Measurements from ENCODE around the gene RANBP17.
"Not testable (repeated sequence)": the region's sequence is repeated elsewhere in the genome, so short reads cannot be mapped to it uniquely, and the experiment has no call there.

The RANBP17 gene

DNA sequence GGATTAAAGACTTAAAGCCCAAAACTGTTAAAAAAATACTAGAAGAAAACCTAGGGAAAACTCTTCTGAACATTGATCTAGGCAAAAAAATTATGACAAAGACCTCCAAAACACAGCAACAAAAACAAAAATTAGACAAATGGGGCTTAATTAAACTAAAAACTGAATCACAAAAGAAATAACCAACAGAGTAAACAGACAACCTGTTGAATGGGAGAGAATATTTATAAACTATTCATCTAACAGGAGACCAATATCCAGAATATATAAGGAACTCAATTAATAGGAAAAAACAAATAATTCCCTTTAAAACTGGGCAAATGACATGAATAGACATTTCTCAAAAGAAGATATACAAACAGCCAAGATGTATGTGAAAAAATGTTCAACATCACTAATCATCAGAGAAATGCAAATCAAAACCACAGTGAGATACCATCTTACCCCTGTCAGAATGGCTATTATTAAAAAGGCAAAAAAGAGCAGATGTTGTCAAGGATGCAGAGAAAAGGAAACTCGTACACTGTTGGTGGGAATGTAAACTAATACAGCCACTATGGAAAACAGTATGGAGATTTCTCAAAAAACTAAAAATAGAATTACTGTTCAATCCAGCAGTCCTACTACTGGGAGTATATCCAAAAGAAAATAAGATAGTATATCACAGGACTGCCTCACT, 397.1 kb downstream of the RANBP17 start:
- peak; percentile 48 for DNase-seq

- no peak for DNase-seq
Observed at GRCh38 chr5:171261361-171261760, 399.5 kb downstream of the RANBP17 start.

GRCh38 chr5:171261904-171262303, 400.1 kb downstream of the RANBP17 start:
- no peak for DNase-seq

- no peak for DNase-seq
Observed at GRCh38 chr5:171263181-171263580, 401.4 kb downstream of the RANBP17 start.

- no peak for DNase-seq
Observed at GRCh38 chr5:171264843-171265242, 403.0 kb downstream of the RANBP17 start.

DNA sequence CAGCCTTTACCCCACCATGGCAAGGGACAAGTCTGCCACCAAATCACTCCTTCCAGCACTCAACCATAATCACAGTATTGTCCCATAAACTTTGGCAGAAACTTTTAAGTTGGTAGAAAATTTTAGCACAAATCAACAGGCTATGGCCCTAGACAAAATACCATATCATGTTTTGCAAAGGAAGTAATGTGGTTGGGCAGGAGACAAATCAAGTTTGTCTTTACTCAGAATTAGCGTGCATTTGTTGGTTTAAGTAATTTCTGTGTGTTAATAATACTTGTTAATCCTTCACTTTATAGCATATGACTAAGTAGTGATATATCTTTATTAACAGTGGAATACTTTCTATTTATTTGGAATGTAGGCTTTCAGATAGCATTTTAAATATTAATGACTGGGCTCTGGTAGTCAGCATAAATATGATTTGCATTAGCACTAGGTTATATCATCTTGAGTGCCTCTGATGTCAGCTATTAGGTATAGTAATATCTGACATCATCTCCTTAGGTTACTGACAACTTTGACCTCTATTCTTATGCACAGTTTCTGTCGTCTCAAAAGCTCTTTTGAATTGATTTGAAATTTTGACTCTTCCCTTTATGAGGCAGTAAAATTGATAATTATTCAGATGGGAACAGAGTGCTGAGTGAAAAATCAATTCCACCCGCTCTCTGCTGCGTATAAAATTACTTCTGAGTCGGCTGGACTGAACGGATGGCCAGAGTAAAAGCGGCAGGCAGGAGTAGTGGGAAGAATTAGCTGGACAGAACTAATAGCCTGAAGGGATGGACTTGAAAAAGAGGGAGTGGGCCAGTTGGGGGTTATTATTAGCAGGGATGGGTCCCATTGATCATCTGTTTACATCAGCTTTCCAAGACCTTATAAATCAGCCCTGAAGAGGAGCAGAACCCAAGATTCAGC, 407.1 kb downstream of the RANBP17 start:
- no peak for DNase-seq

DNA sequence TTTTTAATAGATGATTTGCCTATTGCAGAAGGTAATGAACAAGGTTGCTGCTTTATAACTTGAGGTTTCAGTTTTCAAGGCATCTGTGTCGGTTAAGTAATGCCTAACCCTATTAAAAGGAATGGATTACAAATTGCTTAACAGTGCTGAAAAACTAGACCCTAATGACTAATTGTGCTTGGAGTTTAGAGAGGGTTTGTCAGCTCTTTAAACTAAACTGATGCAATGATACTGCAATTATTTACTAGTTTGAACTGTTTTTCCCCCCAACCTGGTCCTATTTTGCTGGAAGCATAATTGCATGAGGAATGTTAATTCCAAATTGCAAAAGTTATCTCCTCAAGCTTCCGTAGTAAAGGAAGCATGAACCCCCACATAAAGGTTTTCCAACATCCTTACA, 407.9 kb downstream of the RANBP17 start:
- peak; percentile 85 for DNase-seq

DNA sequence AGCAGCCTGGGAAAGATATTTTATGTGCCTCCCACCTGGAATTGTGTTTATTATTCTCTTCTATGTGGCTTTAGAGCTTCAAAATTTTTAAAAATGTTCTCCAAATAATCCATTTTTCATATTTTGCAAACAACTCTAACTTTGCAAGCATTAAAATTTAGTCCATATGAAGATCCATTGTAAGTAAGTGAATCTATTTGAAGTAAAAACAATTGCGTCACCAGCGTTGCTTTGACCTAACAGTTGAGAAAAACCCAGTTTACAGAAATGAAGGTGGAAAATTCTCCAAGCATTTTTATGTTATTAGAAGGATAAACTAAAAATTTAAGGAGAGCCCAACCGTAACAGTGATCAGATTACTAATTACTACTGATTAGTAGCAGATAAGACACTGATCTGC, 408.3 kb downstream of the RANBP17 start:
- DNase-seq, result peak; percentile 24

DNA sequence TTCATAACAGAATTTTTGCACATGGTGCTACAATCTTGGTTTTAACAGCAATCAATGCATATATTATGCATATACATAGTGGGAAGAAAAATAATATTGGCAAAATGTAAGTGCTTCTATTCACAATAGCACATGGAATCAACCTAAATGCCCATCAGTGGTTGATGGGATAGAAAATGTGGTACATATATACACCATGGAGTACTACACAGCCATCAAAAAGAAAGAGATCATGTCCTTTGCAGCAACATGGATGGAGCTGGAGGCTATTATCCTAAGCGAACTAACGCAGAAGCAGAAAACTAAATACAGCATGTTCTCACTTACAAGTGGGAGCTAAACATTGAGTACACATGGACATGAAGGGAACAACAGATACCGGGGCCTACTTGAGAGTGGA, 410.0 kb downstream of the RANBP17 start:
- no peak for DNase-seq

- peak; percentile 34 for DNase-seq
Observed at GRCh38 chr5:171272996-171273970, 411.5 kb downstream of the RANBP17 start.

- no peak for DNase-seq
Observed at GRCh38 chr5:171275841-171276544, 414.2 kb downstream of the RANBP17 start.

DNA sequence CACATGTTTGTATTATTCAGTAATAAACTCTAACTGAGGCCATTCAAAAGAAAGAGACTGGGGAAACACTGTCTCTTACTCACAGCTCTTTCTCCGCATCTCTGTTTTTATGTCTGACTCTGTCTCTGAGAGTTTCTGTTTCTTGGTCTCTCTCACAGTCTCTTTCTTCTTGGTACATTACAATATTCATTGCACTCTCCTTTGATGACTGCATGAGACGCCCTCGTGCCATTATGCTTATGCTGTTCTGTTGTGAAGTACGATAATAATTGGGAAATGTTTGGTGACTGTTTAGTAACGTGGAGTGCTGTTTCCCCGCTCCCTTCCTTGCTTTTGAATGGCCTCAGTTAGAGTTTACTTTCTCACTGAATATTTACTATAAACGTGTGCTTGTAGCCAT, 421.9 kb downstream of the RANBP17 start:
- no peak for DNase-seq

DNA sequence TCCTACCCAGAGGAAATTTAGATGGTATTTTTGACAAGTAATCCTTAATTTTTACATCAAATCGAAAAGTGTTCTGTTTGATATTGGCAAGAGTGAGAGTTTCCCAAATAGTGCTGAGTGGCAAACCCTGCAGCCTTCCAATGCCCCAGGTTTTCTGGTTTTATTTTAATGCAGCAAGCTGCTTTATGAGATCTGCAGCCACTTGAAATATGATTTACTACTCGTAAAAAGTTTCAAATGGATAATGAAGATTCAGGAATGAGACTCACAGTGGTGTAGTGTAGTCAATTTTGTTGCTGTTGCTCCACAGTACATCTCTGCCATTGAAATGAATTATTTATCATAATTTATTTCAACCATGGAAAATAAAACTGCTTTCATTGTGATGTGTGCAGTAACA, 423.6 kb downstream of the RANBP17 start:
- no peak for DNase-seq

- DNase-seq, result no peak
Observed at GRCh38 chr5:171288066-171288465, 426.2 kb downstream of the RANBP17 start.

DNA sequence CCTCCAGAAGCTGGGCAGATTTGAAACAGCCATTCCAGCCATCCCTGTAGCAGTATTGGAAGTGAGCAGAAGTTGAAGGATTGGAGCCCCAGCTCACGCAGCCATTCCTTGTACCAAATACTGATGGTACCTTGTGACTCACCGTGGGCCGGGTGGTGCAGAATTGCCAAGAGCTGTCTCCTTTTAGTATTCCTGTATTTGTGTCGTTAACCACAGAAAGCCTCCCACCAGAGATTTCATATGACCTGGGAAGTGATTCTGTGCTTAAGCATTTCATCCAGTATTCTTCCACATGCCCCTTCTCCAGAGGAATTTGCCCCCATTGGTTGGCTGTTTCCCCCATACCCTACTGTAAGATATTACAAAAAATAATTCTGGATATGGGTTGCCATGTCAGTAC, 429.6 kb downstream of the RANBP17 start:
- no peak for DNase-seq

GRCh38 chr5:171295299-171295698, 433.5 kb downstream of the RANBP17 start:
- DNase-seq, result peak; percentile 28

DNA sequence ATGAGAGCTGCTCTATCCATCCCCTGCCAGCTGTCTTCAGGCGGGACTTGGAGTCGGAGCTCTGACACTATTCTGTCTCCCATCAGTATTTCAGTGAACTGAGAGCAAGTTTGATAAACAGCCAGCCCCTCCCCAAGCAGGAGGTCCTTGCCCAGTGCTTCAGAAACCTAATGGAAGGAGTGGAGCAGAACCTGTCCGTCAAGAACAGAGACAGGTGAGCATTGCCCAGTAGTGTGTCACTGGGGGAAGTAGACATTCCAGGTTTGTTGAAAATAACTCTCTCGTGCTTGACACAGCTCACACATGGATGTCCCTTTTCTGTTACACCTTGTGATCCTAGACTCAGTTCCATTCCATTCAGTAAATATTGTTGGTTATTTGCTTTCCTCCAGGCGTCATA, 434.0 kb downstream of the RANBP17 start:
- DNase-seq, result no peak

- not testable (repeated sequence) for DNase-seq
Observed at GRCh38 chr5:171297941-171298340, 436.1 kb downstream of the RANBP17 start.

GRCh38 chr5:171299228-171299627, 437.4 kb downstream of the RANBP17 start:
- DNase-seq, result no peak

- DNase-seq, result no peak
Observed at GRCh38 chr5:171299851-171300250, 438.0 kb downstream of the RANBP17 start.

DNA sequence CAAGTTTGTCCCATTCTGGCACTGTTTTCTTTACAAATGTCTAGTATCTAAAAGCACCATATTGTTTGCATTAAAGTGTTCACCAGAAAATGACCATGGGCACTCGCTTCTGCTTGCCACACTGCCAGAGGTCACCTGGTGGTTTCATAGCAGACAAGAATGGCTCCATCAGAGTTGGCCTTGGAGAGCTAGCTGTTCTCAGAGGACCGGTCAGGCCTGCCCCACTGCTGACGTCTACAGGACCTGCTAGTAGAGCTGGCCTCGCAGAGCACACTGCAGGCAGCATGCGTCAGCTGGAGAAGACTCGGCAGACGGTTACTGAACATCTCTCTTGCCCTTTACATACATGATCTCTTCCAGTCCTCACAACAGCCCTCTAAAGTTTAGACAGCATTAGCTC, 438.5 kb downstream of the RANBP17 start:
- no peak for DNase-seq

GRCh38 chr5:171306166-171306565, 444.3 kb downstream of the RANBP17 start:
- DNase-seq, result no peak

Data from fibroblast of skin of scalp (primary cell).